Dermis microvascular lymphatic vessel endothelial cell (primary cell): ENCODE results near the gene SPPL2B. TPM values are rescaled to one million over a fixed set of nuclear protein-coding genes. Genes with fewer than 3 reads are reported as not detected.

Experiments used
- DNase-seq, 2 donors: peaks; one replicate each; pipeline versions ENCODE4 v3.0.0 to v3.0.0-alpha.2; 2010; ENCODE audit warnings: low read depth in 2 of 2
- total RNA-seq: library from RNA; depleted of rRNA; stranded (reverse); fragments of >200 nt; gene quantifications from 2 replicates; pipeline ENCODE4 v1.2.1, GENCODE V29; 2014

Gene SPPL2B
- total RNA-seq, 1 donor from 2014 or later: 13.9 TPM

DNA sequence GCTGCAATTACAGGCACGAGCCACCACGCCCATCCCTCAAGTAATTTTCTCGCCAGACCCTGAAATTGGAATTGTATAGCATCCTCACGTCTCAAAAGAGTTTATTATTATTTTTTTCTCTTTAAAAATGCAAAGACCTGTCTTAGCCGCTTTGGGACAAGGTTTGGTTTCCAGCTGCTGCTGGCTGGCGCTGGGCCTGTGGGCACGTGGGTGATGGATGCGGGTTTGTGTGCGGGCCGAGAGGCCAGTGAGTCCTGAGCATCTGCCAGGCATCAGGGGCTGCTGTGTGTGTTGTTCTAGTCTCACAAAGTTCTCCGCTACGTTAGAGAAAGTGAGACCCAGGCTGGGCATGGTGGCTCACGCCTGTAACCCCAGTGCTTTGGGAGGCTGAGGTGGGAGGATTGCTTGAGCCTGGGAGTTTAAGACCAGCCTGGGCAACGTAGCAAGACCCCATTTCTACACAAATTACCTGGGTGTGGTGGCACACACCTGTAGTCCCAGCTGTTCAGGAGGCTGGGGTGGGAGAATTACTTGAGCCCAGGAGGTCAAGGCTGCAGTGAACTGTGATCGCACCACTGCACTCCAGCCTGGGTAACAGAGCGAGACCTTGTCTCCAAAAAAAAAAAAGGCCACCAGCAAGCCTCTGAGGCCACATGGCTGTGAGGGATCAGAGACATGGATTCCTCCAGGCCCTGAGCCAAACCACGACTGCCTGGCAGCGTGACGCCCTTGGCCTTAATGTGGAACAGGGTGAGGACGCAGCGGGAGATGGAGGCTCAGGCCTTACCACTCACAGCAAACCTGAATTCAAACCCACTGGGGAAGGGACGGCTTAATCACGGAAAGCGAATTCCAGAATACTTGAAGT lies 26.9 kb downstream of the SPPL2B start:
- no peak for DNase-seq

- no peak for DNase-seq
These were observed 27.7 kb downstream of the SPPL2B start for GRCh38 chr19:2356036-2356646.

GRCh38 chr19:2357279-2358206 lies 29.1 kb downstream of the SPPL2B start:
- no peak for DNase-seq

DNA sequence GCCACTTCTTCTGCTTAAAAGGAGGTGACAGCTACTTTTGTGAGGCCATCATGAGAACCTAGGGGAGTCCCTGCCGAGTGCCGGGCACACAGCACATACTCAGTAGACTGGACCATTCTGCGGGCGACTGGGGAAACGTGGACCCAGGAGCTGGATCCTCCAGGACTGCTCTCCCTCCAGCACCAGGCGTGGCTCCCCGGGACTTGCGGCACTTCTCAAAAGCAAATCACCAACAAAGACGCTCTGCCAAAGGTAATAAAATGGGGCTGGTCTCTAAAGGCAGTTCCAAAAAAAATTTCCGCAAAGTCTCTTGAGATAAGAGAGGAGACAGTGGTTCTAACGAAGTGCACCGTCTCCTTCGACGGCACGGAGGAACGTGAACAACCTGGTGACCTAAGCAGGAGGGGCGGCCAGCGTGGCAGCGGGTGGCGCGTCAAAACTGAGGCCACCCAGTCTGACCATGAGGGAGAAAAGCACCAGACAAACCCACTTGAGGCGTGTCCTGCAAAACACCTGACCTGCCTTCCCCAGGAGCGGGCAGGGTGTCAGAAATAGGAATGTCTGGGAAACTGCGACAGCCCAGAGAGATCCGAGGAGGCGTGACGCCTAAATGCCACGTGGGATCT lies 30.2 kb downstream of the SPPL2B start:
- no peak for DNase-seq

DNA sequence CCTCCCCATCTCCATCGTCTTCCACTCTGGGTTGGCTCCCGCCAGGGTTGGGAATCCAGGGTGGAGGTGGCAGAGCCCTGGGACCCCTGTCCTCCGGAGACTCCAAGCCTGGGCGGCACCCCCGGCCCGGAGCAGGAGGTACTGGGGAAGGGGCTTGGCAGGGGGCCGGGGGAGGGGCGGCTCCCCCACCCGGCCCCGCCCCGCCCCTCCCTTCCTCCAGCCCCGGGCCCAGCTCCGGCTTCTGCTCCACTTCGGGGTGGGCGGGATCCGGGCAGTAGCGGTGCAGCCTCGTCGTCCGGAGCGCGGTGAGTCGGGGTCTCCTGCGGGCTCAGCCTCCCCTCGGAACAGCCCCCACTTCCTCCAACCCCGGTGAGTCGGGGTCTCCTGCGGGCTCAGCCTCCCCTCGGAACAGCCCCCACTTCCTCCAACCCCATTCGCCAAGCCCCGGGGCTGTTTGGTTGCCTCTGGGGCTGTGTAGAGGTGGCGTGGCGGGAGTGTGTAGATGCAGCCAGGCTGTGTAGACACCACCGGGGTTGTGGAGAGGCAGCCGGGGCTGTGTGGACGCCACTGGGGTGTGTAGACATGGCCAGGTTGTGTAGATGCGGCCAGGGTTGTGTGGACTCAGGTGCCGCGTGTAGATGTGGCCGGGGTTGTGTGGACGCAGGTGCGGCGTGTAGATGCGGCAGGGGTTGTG lies 31.7 kb downstream of the SPPL2B start, which contains the start of gene TMPRSS9:
Gene TMPRSS9, plus strand, starts transcription at position 274 of the 694 bp plus-strand sequence. CDS start 29,521 bp downstream, outside the sequence.
- DNase-seq: no peak

GRCh38 chr19:2360833-2361232 lies 32.3 kb downstream of the SPPL2B start:
- DNase-seq: no peak

- DNase-seq: no peak
These were observed 33.0 kb downstream of the SPPL2B start for GRCh38 chr19:2361246-2362045.

- DNase-seq: no peak
These were observed 33.8 kb downstream of the SPPL2B start for GRCh38 chr19:2362046-2362969.

DNA sequence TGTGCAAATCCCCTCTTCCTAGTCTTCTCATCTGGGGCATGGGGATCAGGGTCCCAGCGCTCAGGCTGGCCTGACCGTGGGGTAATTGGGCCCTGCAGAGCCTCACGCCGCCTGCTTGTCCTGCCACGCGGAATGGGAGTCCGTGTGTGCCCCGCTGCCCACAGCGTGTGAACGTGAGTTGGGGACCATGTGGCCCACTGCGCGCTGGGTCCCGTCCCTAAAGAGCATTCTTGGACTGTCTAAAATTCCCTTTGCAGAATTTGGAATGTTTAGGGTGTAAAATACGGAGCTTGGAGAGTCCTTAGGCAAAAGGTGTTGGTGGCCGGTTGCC lies 34.5 kb downstream of the SPPL2B start:
- no peak for DNase-seq

DNA sequence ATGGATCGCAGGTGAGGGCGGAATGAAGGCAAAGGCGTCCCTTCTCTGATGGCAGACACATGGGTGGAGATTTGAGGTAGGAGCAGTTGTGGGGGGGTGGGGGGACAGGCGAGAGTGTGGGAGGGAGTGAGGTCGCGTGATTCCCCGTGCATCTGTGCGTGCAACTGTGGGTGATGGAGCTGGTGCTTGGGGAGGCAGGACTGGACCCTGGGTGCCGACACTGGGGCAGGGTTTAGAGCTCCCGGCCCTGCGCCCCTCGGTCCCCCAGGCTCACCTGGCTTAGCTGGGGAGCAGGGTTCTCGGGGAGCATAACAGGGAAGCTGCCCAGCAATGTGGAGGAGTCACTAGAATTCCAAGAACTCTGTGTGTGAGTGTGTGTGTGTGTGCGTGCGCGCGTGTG lies 34.9 kb downstream of the SPPL2B start:
- no peak for DNase-seq

GRCh38 chr19:2365201-2365970 lies 36.9 kb downstream of the SPPL2B start:
- peak; percentile 60 to 71 for DNase-seq

DNA sequence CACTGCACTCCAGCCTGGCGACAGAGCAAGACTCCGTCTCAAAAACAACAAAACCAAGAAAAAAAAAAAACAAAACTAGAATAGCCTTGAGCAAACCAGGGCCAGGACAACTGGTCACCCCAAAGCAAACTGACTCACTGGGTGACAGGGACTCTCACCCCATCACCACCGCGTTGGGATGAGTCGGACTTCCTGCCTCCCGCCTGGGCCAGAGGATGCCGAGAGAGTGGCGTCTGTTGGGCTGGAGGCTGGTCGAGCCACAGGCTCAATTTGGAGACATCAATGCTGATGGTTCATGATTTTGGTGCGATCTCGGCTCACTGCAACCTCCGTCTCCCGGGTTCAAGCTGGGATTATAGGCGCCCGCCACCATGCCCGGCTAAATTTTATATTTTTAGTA lies 43.2 kb downstream of the SPPL2B start:
- peak in 1 of 2 donors; percentile 11 for DNase-seq

DNA sequence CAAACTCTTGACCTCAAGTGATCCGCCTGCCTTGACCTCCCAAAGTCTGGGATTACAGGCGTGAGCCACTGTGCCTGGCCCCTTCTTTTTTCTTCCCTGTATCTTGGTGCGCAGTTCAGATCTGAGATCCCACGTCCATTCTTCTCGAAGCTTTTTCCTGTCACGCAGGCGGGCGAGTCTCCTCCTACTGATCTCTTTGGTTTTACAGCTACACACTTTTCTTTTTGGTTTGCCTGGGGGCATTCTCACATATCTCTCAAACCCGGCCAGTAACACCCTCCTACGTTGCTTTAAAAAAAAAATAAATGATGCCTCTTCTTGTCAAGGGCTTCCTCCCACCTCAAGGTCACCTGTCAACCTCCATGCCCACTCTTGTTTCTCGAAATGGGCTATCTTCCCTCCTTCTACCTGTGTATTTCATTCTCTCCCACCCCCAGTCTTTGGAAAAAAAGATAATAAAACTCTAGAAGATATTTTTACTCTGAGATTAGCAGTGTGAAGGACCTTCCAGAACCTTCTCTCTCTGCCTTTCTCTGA lies 43.7 kb downstream of the SPPL2B start:
- no peak for DNase-seq

DNA sequence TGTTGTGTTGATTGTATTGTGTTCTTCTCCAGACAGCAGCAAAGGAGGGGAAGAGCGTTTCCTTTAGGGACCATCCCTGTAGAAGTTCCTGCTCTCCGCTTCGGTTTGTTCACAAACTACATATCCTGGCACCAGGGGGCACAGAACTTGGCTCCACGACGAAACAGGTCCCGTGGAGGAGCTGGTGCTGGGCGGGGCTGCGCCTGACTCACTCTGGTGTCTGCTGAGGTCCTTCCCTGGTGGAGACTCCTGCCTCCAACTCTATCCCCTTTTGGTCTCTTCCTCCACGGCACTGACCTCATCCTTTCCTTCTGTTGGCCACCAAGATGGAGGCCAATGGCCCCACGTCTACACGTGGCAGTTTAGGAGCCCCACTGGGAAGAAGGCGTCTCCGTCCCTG lies 46.3 kb downstream of the SPPL2B start:
- DNase-seq: no peak

DNA sequence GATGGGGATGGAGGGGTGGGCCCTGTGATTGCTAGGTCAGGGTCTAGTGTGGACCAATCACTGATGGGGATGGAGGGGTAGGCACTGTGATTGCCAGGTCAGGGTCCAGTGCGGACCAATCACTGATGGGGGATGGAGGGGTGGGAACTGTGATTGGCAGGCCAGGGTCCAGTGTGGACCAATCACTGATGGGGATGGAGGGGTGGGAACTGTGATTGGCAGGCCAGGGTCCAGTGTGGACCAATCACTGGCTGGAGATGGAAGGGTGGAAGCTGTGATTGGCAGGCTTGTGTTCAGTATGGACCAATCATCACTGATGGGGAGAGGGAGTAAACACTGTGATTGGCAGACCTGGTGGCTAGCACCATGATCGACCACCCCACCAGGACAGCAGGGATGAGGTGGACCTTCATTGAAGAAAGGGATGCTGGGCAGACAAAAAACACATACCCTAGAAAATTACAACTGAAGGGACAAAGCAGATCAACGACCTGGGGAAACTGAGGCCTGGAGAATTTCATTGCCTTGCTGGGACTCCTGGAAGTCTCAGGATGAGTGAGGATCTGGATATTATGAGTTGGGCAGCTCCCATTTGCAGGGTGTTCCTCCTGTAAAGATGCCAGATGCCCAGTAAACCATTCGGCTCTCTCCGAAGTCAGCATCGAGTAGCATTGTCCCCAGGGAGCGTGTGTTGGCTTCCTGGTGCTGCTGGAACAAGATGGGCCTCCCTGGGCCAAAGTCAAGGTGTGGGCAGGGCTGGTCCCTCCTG lies 47.1 kb downstream of the SPPL2B start:
- peak in 1 of 2 donors; percentile 17 for DNase-seq

GRCh38 chr19:2376784-2377519 lies 48.5 kb downstream of the SPPL2B start:
- DNase-seq: no peak
